GM12878 (cell line): ENCODE data around the gene GZMB. TPM values are rescaled to one million over a fixed set of nuclear protein-coding genes. Genes with fewer than 3 reads are reported as not detected.

Source experiments
- ATAC-seq: fragments of 200-7000 bp; cut with Tn5 transposase; 3 replicates; pipeline ENCODE4 v1.9.1; 2020; ENCODE audit warnings: mild to moderate bottlenecking, moderate library complexity
- BruUV-seq: library from RNA; stranded (reverse); fragments of 400-500 nt; replicated peaks from 2 replicates; lab custom pipeline; 2021; lab: Mats Ljungman, UMichigan
- CTCF ChIA-PET: fragments of 300-600 bp; sonication (Branson Sonifier 250); formaldehyde crosslinking; extraction: SDS; loops from one replicate; lab custom pipeline; 2021; ENCODE audit warnings: inconsistent platforms; lab: Yijun Ruan, JAX
- POLR2A ChIA-PET: fragments of 350-600 bp; formaldehyde crosslinking; extraction: SDS; loops from one replicate; lab custom pipeline; 2021; ENCODE audit warnings: inconsistent platforms; lab: Charles Lee
- RAD21 ChIA-PET: fragments of 300-600 bp; sonication (Branson Sonifier 250); formaldehyde crosslinking; loops from one replicate; lab custom pipeline; 2023; ENCODE audit warnings: antibody characterized with exemption; ENCODE audit not compliant: unreplicated experiment; lab: Charles Lee
- SMC1A ChIA-PET: fragments of 300-600 bp; sonication (Branson Sonifier 250); formaldehyde crosslinking; loops from one replicate; lab custom pipeline; 2023; ENCODE audit not compliant: unreplicated experiment, uncharacterized antibody; lab: Charles Lee
- DNase-seq: peaks from one replicate; pipeline ENCODE4 v3.0.0-alpha.2; 2011; ENCODE audit warnings: low read depth, low spot score
- FAIRE-seq: peaks from 3 replicates; lab custom pipeline; 2011; peaks lifted over from hg19 to GRCh38; lab: Jason Lieb, UNC
- H2AFZ ChIP-seq: 2 replicates; pipeline ENCODE4 v1.6.0; 2011; ENCODE audit warnings: low read depth, low read length, control low read depth; ENCODE audit not compliant: control insufficient read depth
- H3K27ac ChIP-seq: 2 replicates; pipeline ENCODE4 v1.5.1; 2011; ENCODE audit warnings: control low read depth; ENCODE audit not compliant: control insufficient read depth, insufficient read depth
- H3K27me3 ChIP-seq, 2 experiments: replicated peaks in 1 of 2; 2 replicates each; pipeline versions ENCODE4 v1.6.0 to v1.6.1; 2011; ENCODE audit warnings: low read length in 1 of 2; ENCODE audit not compliant: control insufficient read depth in 2 of 2, insufficient read depth in 2 of 2
- H3K36me3 ChIP-seq, 2 experiments: 2 replicates each; pipeline ENCODE4 v1.5.1; 2011; ENCODE audit warnings: low read length in 1 of 2; ENCODE audit not compliant: control insufficient read depth in 2 of 2, insufficient read depth in 2 of 2
- H3K4me1 ChIP-seq: 2 replicates; pipeline ENCODE4 v1.6.1; 2011; ENCODE audit warnings: mild to moderate bottlenecking, low read length, moderate library complexity, mixed read lengths; ENCODE audit not compliant: control insufficient read depth, insufficient read depth
- H3K4me2 ChIP-seq: 2 replicates; pipeline ENCODE4 v1.6.0; 2011; ENCODE audit warnings: control low read depth; ENCODE audit not compliant: control insufficient read depth, insufficient read depth
- H3K4me3 ChIP-seq: fragments of 200-600 bp; sonication (generic); 2 replicates; pipeline ENCODE4 v1.5.1; 2016
- H3K79me2 ChIP-seq: 2 replicates; pipeline ENCODE4 v1.6.0; 2011; ENCODE audit warnings: low read length; ENCODE audit not compliant: control insufficient read depth, insufficient read depth
- H3K9ac ChIP-seq: 2 replicates; pipeline ENCODE4 v1.8.0; 2011; ENCODE audit warnings: low read length, control low read depth, mixed read lengths; ENCODE audit not compliant: control insufficient read depth, insufficient read depth
- H3K9me3 ChIP-seq: replicated peaks from 3 replicates; pipeline ENCODE4 v1.5.1; 2011; ENCODE audit warnings: mild to moderate bottlenecking, low read length; ENCODE audit not compliant: control insufficient read depth, insufficient read depth
- H4K20me1 ChIP-seq: 2 replicates; pipeline ENCODE4 v1.6.0; 2011; ENCODE audit not compliant: control insufficient read depth, insufficient read depth
- ETV6 ChIP-seq, 2 experiments: fragments of 450-650 bp in 1 of 2; IDR thresholded peaks in 1 of 2; conservative IDR thresholded peaks in 1 of 2; 2 replicates each; pipeline ENCODE4 v1.6.1; 2014; ENCODE audit warnings: antibody characterized with exemption in 1 of 2, borderline replicate concordance in 1 of 2, low read depth in 1 of 2, mild to moderate bottlenecking in 1 of 2, moderate library complexity in 1 of 2
- IKZF1 ChIP-seq: fragments of 450-650 bp; conservative IDR thresholded peaks from 2 replicates; pipeline ENCODE4 v1.6.1; 2017; ENCODE audit warnings: antibody characterized with exemption, mild to moderate bottlenecking
- JUND ChIP-seq: IDR thresholded peaks from 2 replicates; pipeline ENCODE4 v1.6.1; 2012; ENCODE audit warnings: low read depth, mild to moderate bottlenecking, low read length, improper control_type of control experiment, moderate library complexity
- KLF5 ChIP-seq: fragments of 450-650 bp; IDR thresholded peaks from 2 replicates; pipeline ENCODE4 v1.6.1; 2014; ENCODE audit warnings: mild to moderate bottlenecking; ENCODE audit not compliant: partially characterized antibody
- NBN ChIP-seq: fragments of 450-650 bp; IDR thresholded peaks from 2 replicates; pipeline ENCODE4 v1.6.1; 2016
- NR2F1 ChIP-seq: fragments of 450-650 bp; conservative IDR thresholded peaks from 2 replicates; pipeline ENCODE4 v1.6.1; 2017; ENCODE audit warnings: mild to moderate bottlenecking
- POU2F2 ChIP-seq: IDR thresholded peaks from 3 replicates; pipeline ENCODE4 v1.6.1; 2011; ENCODE audit warnings: low read depth, mild to moderate bottlenecking, low read length, borderline replicate concordance
- ZNF384 ChIP-seq: IDR thresholded peaks from 2 replicates; pipeline ENCODE4 v1.6.1; 2012; ENCODE audit warnings: low read depth, mild to moderate bottlenecking, low read length, improper control_type of control experiment, borderline replicate concordance
- WGBS: methylation state at CpG from one replicate; pipeline ENCODE4 v1.1.6; 2016; ENCODE audit warnings: low lambda C conversion rate; ENCODE audit not compliant: insufficient replicate concordance, insufficient coverage; ENCODE audit errors: missing lambda C conversion rate; 5-methylcytosine and 5-hydroxymethylcytosine counted together
- in situ Hi-C: fragments of 300-500 bp; cut with MboI; formaldehyde crosslinking; loops from 9 replicates; pipeline ENCODE4 v1.14.3; 2018; ENCODE audit warnings: mixed read lengths
- intact Hi-C: fragments of 100-400 bp; cut with micrococcal nuclease; formaldehyde crosslinking; loops from one replicate; pipeline ENCODE4 v1.14.2; 2022; ENCODE audit not compliant: unreplicated experiment
- polyA plus RNA-seq, 11 experiments: library from polyadenylated mRNA; depleted of rRNA in 4 of 11; unstranded in 6 of 11; stranded (reverse) in 5 of 11; fragments of >200 nt; fragmentation: Nextera tagmentation in 4 of 11; fragmentation: Illumina TruSeq in 1 of 11; extraction: Ambion mirVana in 4 of 11; extraction: Trizol in 1 of 11; gene quantifications; 1 replicate in 1 of 11; 2 replicates in 10 of 11; pipeline versions ENCODE4 v1.2.1 to v1.2.3, GENCODE V29; 2011 to 2016; ENCODE audit warnings: inconsistent platforms in 2 of 11, missing spikeins in 2 of 11, low read depth in 1 of 11
- total RNA-seq, 4 experiments: library from RNA; depleted of rRNA in 3 of 4; stranded (reverse); fragments of >200 nt in 3 of 4; fragmentation: Illumina TruSeq in 1 of 4; extraction: Trizol in 1 of 4; gene quantifications; 2 replicates each; pipeline versions ENCODE4 v1.2.1 to v1.2.3, GENCODE V29; 2013 to 2021
- TF ChIP-seq, protein P1 (sequence below): fragments of 450-650 bp; formaldehyde crosslinking; IDR thresholded peaks from 2 replicates; pipeline ENCODE4 v1.5.0; 2022; ENCODE audit warnings: mild to moderate bottlenecking, missing genetic modification characterization
- TF ChIP-seq, protein P2 (sequence below): fragments of 450-650 bp; IDR thresholded peaks from 2 replicates; pipeline ENCODE4 v1.6.1; 2018; ENCODE audit warnings: mild to moderate bottlenecking, low read depth, moderate library complexity; ENCODE audit not compliant: partially characterized antibody

Gene GZMB
- total and polyA plus RNA-seq, 10 of the 15 experiments (the other 5 are each of a cell fraction or from before 2014, with no cell fraction given) = 0.19 to 0.87 (median 0.38) TPM; not detected in 7

DNA sequence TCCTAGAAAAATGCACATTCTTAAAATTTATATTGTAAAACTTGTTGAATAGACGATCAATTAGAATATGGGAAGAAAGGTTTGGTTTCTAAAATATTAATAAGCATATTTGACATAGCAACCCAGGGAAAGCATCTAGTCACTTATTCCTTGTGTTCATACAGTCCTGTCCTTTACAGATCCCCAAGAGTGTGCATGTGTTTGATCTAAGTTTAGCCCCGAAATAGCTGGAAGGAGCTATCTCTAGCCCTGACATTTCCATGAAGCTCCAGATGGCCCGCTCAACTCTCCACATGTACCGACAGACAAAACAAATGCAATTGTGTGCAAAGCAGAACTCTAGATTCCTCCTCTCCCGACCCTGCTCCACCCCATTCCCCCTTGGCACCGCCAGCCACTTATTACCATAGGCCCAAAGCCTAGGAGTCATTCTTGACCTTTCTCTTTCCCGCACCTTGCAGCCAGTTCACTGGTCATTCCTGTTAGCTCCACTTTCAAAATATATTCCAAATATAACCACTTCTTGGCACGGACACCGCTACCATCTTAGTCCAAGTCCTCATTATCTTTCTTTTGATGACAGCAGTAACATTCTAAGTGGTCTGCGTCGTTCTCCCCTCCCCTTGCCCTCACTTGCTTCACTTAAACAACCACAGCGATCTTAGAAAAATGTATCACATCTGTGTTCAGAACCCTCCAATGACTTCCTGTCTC, 45.4 kb upstream of the GZMB start:
- BruUV-seq = no TSS peak
- no peak overlapping the region; the same call in 1 of the 2 replicates for H2AFZ ChIP-seq
- H4K20me1 ChIP-seq = no peaks in the 10 kb centered on the region
- no peaks in the 10 kb centered on the region for H3K36me3 ChIP-seq
- intact Hi-C loops = loop anchor here (1.0 to 2.0 kb wide), 2 partner anchors 74 to 199 kb away; no protein-coding TSS in a partner anchor
- TF ChIP-seq POU2F2 = no peak
- TF ChIP-seq ZNF384 = no peak
- no peak for TF ChIP-seq IKZF1
- TF ChIP-seq, protein P1, sequence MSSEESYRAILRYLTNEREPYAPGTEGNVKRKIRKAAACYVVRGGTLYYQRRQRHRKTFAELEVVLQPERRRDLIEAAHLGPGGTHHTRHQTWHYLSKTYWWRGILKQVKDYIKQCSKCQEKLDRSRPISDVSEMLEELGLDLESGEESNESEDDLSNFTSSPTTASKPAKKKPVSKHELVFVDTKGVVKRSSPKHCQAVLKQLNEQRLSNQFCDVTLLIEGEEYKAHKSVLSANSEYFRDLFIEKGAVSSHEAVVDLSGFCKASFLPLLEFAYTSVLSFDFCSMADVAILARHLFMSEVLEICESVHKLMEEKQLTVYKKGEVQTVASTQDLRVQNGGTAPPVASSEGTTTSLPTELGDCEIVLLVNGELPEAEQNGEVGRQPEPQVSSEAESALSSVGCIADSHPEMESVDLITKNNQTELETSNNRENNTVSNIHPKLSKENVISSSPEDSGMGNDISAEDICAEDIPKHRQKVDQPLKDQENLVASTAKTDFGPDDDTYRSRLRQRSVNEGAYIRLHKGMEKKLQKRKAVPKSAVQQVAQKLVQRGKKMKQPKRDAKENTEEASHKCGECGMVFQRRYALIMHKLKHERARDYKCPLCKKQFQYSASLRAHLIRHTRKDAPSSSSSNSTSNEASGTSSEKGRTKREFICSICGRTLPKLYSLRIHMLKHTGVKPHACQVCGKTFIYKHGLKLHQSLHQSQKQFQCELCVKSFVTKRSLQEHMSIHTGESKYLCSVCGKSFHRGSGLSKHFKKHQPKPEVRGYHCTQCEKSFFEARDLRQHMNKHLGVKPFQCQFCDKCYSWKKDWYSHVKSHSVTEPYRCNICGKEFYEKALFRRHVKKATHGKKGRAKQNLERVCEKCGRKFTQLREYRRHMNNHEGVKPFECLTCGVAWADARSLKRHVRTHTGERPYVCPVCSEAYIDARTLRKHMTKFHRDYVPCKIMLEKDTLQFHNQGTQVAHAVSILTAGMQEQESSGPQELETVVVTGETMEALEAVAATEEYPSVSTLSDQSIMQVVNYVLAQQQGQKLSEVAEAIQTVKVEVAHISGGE (CRISPR knock-in tag) = no peak
- no peak for TF ChIP-seq NR2F1
- no peak for TF ChIP-seq KLF5
- TF ChIP-seq, protein P2, sequence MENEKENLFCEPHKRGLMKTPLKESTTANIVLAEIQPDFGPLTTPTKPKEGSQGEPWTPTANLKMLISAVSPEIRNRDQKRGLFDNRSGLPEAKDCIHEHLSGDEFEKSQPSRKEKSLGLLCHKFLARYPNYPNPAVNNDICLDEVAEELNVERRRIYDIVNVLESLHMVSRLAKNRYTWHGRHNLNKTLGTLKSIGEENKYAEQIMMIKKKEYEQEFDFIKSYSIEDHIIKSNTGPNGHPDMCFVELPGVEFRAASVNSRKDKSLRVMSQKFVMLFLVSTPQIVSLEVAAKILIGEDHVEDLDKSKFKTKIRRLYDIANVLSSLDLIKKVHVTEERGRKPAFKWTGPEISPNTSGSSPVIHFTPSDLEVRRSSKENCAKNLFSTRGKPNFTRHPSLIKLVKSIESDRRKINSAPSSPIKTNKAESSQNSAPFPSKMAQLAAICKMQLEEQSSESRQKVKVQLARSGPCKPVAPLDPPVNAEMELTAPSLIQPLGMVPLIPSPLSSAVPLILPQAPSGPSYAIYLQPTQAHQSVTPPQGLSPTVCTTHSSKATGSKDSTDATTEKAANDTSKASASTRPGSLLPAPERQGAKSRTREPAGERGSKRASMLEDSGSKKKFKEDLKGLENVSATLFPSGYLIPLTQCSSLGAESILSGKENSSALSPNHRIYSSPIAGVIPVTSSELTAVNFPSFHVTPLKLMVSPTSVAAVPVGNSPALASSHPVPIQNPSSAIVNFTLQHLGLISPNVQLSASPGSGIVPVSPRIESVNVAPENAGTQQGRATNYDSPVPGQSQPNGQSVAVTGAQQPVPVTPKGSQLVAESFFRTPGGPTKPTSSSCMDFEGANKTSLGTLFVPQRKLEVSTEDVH = no peak
- TF ChIP-seq ETV6 (conservative IDR thresholded peaks at IDR 0.05 in 1 of 2, IDR thresholded peaks at IDR 0.05 in 1 of 2; ENCODE audit: borderline replicate concordance in 1 of 2, low read depth in 1 of 2) = no peak
- no peak for TF ChIP-seq JUND
- TF ChIP-seq NBN = no peak
- RAD21 ChIA-PET = interaction anchor here (1.0 to 2.0 kb wide), 2 partner anchors 31 to 74 kb away, joined by 3 to 8 read pairs; no protein-coding TSS in a partner anchor
- no peaks in the 10 kb centered on the region for H3K9me3 ChIP-seq
- no peaks in the 10 kb centered on the region for H3K27me3 ChIP-seq
- ATAC-seq (no peak), DNase-seq (no peak), FAIRE-seq (no peak)
- in situ Hi-C loops = loop anchor here (5.0 kb wide), 1 partner anchor 72 kb away; the partner anchor contains the start of gene GZMH
- no peak overlapping the region for H3K9ac ChIP-seq
- no peak overlapping the region for H3K27ac ChIP-seq
- no peaks in the 10 kb centered on the region for H3K79me2 ChIP-seq
- no peak overlapping the region for H3K4me3 ChIP-seq
- 40% methylated on average over 12 of the region's 12 CpGs for WGBS
- CTCF ChIA-PET = interaction anchor here (0.6 to 6.5 kb wide), 26 partner anchors 8 to 858 kb away, joined by 3 to 49 read pairs (median 4); partner anchors contain the start of genes GZMB and GZMH
- POLR2A ChIA-PET = no interaction called here
- no peak overlapping the region for H3K4me2 ChIP-seq
- peaks cover 5% of the 10 kb centered on the region; the same call in 1 of the 2 replicates for H3K4me1 ChIP-seq
- SMC1A ChIA-PET = interaction anchor here (0.6 to 1.2 kb wide), 10 partner anchors 10 to 470 kb away, joined by 3 to 6 read pairs (median 4); no protein-coding TSS in a partner anchor
